Lower leg skin (tissue), 3 donors: ENCODE results near the gene NPAT.

Experiments used
- POLR2A ChIP-seq, 2 donors: fragments of 450-650 bp; IDR thresholded peaks; one replicate each; pipeline ENCODE4 v1.6.1; 2016 to 2017; ENCODE audit warnings: antibody characterized with exemption in 2 of 2, mild to moderate bottlenecking in 1 of 2, moderate library complexity in 1 of 2
- TF ChIP-seq, protein P1 (sequence below), 3 donors: fragments of 450-650 bp; IDR thresholded peaks; one replicate each; pipeline ENCODE4 v1.5.1; 2016; ENCODE audit warnings: antibody characterized with exemption in 3 of 3, mild to moderate bottlenecking in 3 of 3, moderate library complexity in 2 of 3

DNA sequence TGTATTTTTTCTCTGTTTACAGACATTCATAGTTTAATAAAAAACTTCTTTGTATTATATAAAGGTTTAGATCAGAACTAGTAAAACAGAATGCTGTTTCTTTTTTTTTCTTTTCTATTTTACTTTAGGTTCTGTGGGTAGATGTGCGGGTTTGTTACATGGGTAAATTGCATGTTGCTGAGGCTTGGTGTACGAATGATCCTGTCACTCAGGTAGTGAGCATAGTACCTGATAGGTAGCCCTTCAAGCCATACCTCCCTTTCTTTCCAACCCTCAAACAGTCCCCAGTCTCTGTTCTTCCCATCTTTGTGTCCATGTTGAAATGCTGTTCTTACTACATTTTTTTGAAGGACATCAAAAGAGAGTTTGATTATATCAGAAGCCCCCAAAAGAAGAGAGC, 3.6 kb upstream of the NPAT start:
- TF ChIP-seq, protein P1, sequence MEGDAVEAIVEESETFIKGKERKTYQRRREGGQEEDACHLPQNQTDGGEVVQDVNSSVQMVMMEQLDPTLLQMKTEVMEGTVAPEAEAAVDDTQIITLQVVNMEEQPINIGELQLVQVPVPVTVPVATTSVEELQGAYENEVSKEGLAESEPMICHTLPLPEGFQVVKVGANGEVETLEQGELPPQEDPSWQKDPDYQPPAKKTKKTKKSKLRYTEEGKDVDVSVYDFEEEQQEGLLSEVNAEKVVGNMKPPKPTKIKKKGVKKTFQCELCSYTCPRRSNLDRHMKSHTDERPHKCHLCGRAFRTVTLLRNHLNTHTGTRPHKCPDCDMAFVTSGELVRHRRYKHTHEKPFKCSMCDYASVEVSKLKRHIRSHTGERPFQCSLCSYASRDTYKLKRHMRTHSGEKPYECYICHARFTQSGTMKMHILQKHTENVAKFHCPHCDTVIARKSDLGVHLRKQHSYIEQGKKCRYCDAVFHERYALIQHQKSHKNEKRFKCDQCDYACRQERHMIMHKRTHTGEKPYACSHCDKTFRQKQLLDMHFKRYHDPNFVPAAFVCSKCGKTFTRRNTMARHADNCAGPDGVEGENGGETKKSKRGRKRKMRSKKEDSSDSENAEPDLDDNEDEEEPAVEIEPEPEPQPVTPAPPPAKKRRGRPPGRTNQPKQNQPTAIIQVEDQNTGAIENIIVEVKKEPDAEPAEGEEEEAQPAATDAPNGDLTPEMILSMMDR (IDR thresholded peaks at IDR 0.05) = no peak
- no peak for TF ChIP-seq POLR2A (IDR thresholded peaks at IDR 0.05)
